DOHH2 (cell line): ENCODE results near the gene VDAC2.

ENCODE experiments used
- H3F3A ChIP-seq: fragments of 200-600 bp; sonication (generic), shearing (Covaris generic); 2 replicates; pipeline ENCODE4 v1.6.0; 2016; ENCODE audit warnings: antibody characterized with exemption, mild to moderate bottlenecking; ENCODE audit not compliant: control insufficient read depth, insufficient read depth
- H3K27ac ChIP-seq: fragments of 200-600 bp; sonication (generic); 2 replicates; pipeline ENCODE4 v1.5.1; 2014; ENCODE audit warnings: low read depth, mild to moderate bottlenecking, low read length, moderate library complexity
- H3K27me3 ChIP-seq: fragments of 200-600 bp; sonication (generic); 2 replicates; pipeline ENCODE4 v1.6.1; 2014; ENCODE audit warnings: mild to moderate bottlenecking, low read length, mixed read lengths; ENCODE audit not compliant: control insufficient read depth
- H3K36me3 ChIP-seq: fragments of 200-600 bp; sonication (generic); 2 replicates; pipeline ENCODE4 v1.6.1; 2014; ENCODE audit warnings: mild to moderate bottlenecking, low read length, moderate library complexity, mixed read lengths; ENCODE audit not compliant: control insufficient read depth
- H3K4me1 ChIP-seq: fragments of 200-600 bp; sonication (generic); 2 replicates; pipeline ENCODE4 v1.6.1; 2014; ENCODE audit warnings: mild to moderate bottlenecking, low read length, mixed read lengths; ENCODE audit not compliant: control insufficient read depth
- H3K4me2 ChIP-seq: fragments of 200-600 bp; sonication (generic); 2 replicates; pipeline ENCODE4 v1.6.0; 2014; ENCODE audit warnings: mild to moderate bottlenecking, low read length, moderate library complexity
- H3K4me3 ChIP-seq: fragments of 200-600 bp; sonication (generic); 2 replicates; pipeline ENCODE4 v1.5.1; 2014; ENCODE audit warnings: mild to moderate bottlenecking, low read length, mixed read lengths
- H3K79me2 ChIP-seq: fragments of 200-600 bp; sonication (generic); 2 replicates; pipeline ENCODE4 v1.6.1; 2014; ENCODE audit warnings: mild to moderate bottlenecking, low read length, mixed read lengths; ENCODE audit not compliant: control insufficient read depth
- H3K9me2 ChIP-seq: fragments of 200-600 bp; sonication (generic); replicated peaks from 2 replicates; pipeline ENCODE4 v1.6.1; 2014; ENCODE audit warnings: mild to moderate bottlenecking, low read length, mixed read lengths; ENCODE audit not compliant: control insufficient read depth
- H3K9me3 ChIP-seq: fragments of 200-600 bp; sonication (generic); 2 replicates; pipeline ENCODE4 v1.6.1; 2014; ENCODE audit warnings: antibody characterized with exemption, low read length, mixed read lengths; ENCODE audit not compliant: control insufficient read depth, insufficient read depth
- H4K20me1 ChIP-seq: fragments of 200-600 bp; sonication (generic); 2 replicates; pipeline ENCODE4 v1.6.0; 2014; ENCODE audit warnings: low read depth, mild to moderate bottlenecking, antibody characterized with exemption, low read length, moderate library complexity; ENCODE audit not compliant: control insufficient read depth, insufficient read depth
- CTCF ChIP-seq: fragments of 200-600 bp; sonication (generic); IDR thresholded peaks from one replicate; pipeline ENCODE4 v1.5.1; 2014; ENCODE audit warnings: antibody characterized with exemption, mild to moderate bottlenecking, low read depth, low read length; ENCODE audit not compliant: poor library complexity, severe bottlenecking
- EZH2phosphoT487 ChIP-seq: fragments of 200-600 bp; sonication (generic); IDR thresholded peaks from 2 replicates; pipeline ENCODE4 v1.6.1; 2017; ENCODE audit warnings: borderline replicate concordance, mild to moderate bottlenecking, antibody characterized with exemption, low read length, moderate library complexity, mixed read lengths

The VDAC2 gene

GRCh38 chr10:75240329-75241076 is 29.9 kb downstream of the VDAC2 start:
- H3K4me1 ChIP-seq: peaks cover 6% of the 10 kb centered on the region
- H3K36me3 ChIP-seq: no peaks in the 10 kb centered on the region
- no peaks in the 10 kb centered on the region for H3F3A ChIP-seq
- H3K4me3 ChIP-seq: no peak overlapping the region
- H4K20me1 ChIP-seq: no peaks in the 10 kb centered on the region
- H3K27me3 ChIP-seq: no peaks in the 10 kb centered on the region
- no peak overlapping the region for H3K4me2 ChIP-seq
- no peak overlapping the region for H3K27ac ChIP-seq
- no peaks in the 10 kb centered on the region for H3K9me3 ChIP-seq
- H3K79me2 ChIP-seq: peaks cover under 1% of the 10 kb centered on the region
- no peaks in the 10 kb centered on the region for H3K9me2 ChIP-seq
- no peak for TF ChIP-seq EZH2phosphoT487
- TF ChIP-seq CTCF: no peak

- H3K4me2 ChIP-seq: no peak overlapping the region
- no peak for TF ChIP-seq CTCF
- no peak for TF ChIP-seq EZH2phosphoT487
- H3K27me3 ChIP-seq: no peaks in the 10 kb centered on the region
- no peaks in the 10 kb centered on the region for H3K9me2 ChIP-seq
- H3K27ac ChIP-seq: no peak overlapping the region
- no peaks in the 10 kb centered on the region for H3K79me2 ChIP-seq
- H3K4me3 ChIP-seq: no peak overlapping the region
- H3K4me1 ChIP-seq: no peaks in the 10 kb centered on the region
- H3K36me3 ChIP-seq: no peaks in the 10 kb centered on the region
- H4K20me1 ChIP-seq: no peaks in the 10 kb centered on the region
- H3K9me3 ChIP-seq: no peaks in the 10 kb centered on the region
- no peaks in the 10 kb centered on the region for H3F3A ChIP-seq
Observed at GRCh38 chr10:75243426-75243825, 32.8 kb downstream of the VDAC2 start.

- no peak overlapping the region for H3K27ac ChIP-seq
- no peaks in the 10 kb centered on the region for H3K4me1 ChIP-seq
- TF ChIP-seq CTCF (no peak), EZH2phosphoT487 (no peak)
- H3K9me3 ChIP-seq: no peaks in the 10 kb centered on the region
- no peaks in the 10 kb centered on the region for H3K79me2 ChIP-seq
- H3K4me3 ChIP-seq: no peak overlapping the region
- no peaks in the 10 kb centered on the region for H3K36me3 ChIP-seq
- no peaks in the 10 kb centered on the region for H3K27me3 ChIP-seq
- H4K20me1 ChIP-seq: no peaks in the 10 kb centered on the region
- no peaks in the 10 kb centered on the region for H3K9me2 ChIP-seq
- H3F3A ChIP-seq: no peaks in the 10 kb centered on the region
- no peak overlapping the region for H3K4me2 ChIP-seq
Observed at GRCh38 chr10:75244487-75245353, 34.1 kb downstream of the VDAC2 start.
